Upper lobe of left lung (tissue), 6 donors: ENCODE results near the gene SYT8. TPM values are rescaled to one million over a fixed set of nuclear protein-coding genes. Genes with fewer than 3 reads are reported as not detected.

ENCODE experiments used
- ATAC-seq, 2 donors: fragments of 200-7000 bp; cut with Tn5 transposase; one replicate each; pipeline ENCODE4 v1.9.1; 2022; ENCODE audit warnings: mild to moderate bottlenecking in 2 of 2, moderate library complexity in 2 of 2; ENCODE audit not compliant: low FRiP score in 2 of 2
- DNase-seq, 2 donors: peaks; one replicate each; pipeline ENCODE4 v3.0.0-alpha.2; 2019 to 2020
- H3K27ac ChIP-seq, 4 donors: fragments of 200-600 bp; sonication (generic); one replicate each; pipeline ENCODE4 v1.5.1; 2016 to 2019
- H3K27me3 ChIP-seq, 4 donors: fragments of 200-600 bp; sonication (generic); one replicate each; pipeline ENCODE4 v1.5.1; 2017 to 2019
- H3K36me3 ChIP-seq, 4 donors: fragments of 200-600 bp; sonication (generic); one replicate each; pipeline ENCODE4 v1.5.1; 2016 to 2019
- H3K4me1 ChIP-seq, 4 donors: fragments of 200-600 bp; sonication (generic); one replicate each; pipeline ENCODE4 v1.5.1; 2018 to 2019
- H3K4me3 ChIP-seq, 4 donors: fragments of 200-600 bp; sonication (generic); one replicate each; pipeline ENCODE4 v1.5.1; 2017 to 2019; ENCODE audit warnings: mild to moderate bottlenecking in 2 of 4, moderate library complexity in 1 of 4
- H3K9me3 ChIP-seq, 4 donors: fragments of 200-600 bp; sonication (generic); one replicate each; pipeline ENCODE4 v1.5.1; 2018 to 2019
- EP300 ChIP-seq, 4 donors: sonication (generic); formaldehyde crosslinking; IDR thresholded peaks; one replicate each; pipeline ENCODE4 v1.5.1; 2017; ENCODE audit warnings: antibody characterized with exemption in 4 of 4, control low read depth in 2 of 4
- POLR2A ChIP-seq, 4 donors: fragments of 450-650 bp; IDR thresholded peaks; one replicate each; pipeline ENCODE4 v1.5.1; 2016 to 2017; ENCODE audit warnings: antibody characterized with exemption in 4 of 4, mild to moderate bottlenecking in 2 of 4
- POLR2AphosphoS5 ChIP-seq, 2 donors: sonication (generic); formaldehyde crosslinking; IDR thresholded peaks; one replicate each; pipeline ENCODE4 v1.5.1; 2017; ENCODE audit warnings: antibody characterized with exemption in 2 of 2
- WGBS, 2 donors: methylation state at CpG; one replicate each; pipeline ENCODE4 v1.1.5; 2017 to 2018; 5-methylcytosine and 5-hydroxymethylcytosine counted together
- total RNA-seq, 6 donors: library from RNA; depleted of rRNA in 4 of 6; stranded (reverse); fragments of >200 nt in 4 of 6; gene quantifications; one replicate each; pipeline versions ENCODE4 v1.1.0 to v1.2.1, GENCODE V29; 2016 to 2021
- TF ChIP-seq, protein P1 (sequence below), 6 experiments: fragments of 450-650 bp in 4 of 6; fragments of 200-600 bp in 2 of 6; sonication (generic) in 2 of 6; IDR thresholded peaks; one replicate each; pipeline ENCODE4 v1.5.1; 2016 to 2019; ENCODE audit warnings: antibody characterized with exemption in 6 of 6
- donor health status: DM: no; HTN: no; CAD: no; lungs with moderate emphysema.
- donor health status: DM: no; HTN: yes; CAD: no; lungs with severe emphysema.

SYT8 gene
- total RNA-seq, 6 donors from 2014 or later, result 7.4 to 31.3 (median 22.9) TPM

DNA sequence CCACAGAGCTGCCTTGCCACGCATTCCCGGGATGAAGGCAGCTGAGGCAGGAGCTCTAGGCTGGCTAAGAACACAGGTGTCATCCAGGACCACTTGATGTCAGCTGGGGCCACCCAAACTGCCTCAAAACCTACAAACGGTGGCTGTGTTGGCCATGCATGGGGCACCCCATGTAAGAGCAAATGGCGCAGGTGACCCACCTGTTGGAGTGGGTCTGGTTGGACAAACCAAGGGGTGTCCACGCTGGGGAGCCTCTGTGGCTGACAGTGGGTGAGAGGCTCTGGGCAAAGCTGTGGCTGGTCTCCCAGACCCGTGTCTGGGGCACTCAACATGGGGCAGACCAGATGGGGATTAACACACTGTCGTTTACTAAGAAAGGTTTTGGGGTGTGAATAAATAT lies 19.0 kb upstream of the SYT8 start:
- 85 to 96% methylated on average over 6 to 7 of the region's 7 CpGs for WGBS, 2 donors
- TF ChIP-seq POLR2A (IDR thresholded peaks at IDR 0.05) (no peak), EP300 (IDR thresholded peaks at IDR 0.05) (no peak), POLR2AphosphoS5 (IDR thresholded peaks at IDR 0.05) (no peak)
- TF ChIP-seq, protein P1, sequence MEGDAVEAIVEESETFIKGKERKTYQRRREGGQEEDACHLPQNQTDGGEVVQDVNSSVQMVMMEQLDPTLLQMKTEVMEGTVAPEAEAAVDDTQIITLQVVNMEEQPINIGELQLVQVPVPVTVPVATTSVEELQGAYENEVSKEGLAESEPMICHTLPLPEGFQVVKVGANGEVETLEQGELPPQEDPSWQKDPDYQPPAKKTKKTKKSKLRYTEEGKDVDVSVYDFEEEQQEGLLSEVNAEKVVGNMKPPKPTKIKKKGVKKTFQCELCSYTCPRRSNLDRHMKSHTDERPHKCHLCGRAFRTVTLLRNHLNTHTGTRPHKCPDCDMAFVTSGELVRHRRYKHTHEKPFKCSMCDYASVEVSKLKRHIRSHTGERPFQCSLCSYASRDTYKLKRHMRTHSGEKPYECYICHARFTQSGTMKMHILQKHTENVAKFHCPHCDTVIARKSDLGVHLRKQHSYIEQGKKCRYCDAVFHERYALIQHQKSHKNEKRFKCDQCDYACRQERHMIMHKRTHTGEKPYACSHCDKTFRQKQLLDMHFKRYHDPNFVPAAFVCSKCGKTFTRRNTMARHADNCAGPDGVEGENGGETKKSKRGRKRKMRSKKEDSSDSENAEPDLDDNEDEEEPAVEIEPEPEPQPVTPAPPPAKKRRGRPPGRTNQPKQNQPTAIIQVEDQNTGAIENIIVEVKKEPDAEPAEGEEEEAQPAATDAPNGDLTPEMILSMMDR (IDR thresholded peaks at IDR 0.05), result no peak
- Histone ChIP-seq H3K4me1 (no peaks in the 10 kb centered on the region), H3K9me3 (peaks cover 0 to 17% (median 7%) of the 10 kb centered on the region in 4 donors), H3K27me3 (no peaks in the 10 kb centered on the region), H3K36me3 (no peaks in the 10 kb centered on the region), H3K27ac (no peak overlapping the region), H3K4me3 (no peak overlapping the region)
- DNase-seq (no peak), ATAC-seq (peak in 1 of 2 donors; percentile 31)

DNA sequence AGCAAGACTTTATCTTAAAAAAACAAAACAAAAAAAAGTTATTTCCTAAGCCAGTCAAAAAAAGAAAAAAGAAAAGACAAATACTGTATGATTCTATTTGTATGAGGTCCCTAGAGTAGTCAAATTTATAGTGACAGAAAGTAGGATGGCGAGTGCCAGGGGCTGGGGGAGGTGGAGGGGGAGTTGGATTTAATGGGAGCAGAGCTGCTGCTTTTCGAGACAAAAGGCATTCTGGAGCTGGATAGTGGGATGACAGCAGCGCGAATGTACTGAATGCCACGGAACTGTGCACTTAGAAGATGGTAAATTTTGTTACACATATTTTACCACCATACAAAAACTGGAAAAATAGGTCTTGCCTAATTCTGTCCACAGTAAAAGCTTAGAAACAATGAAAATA lies 17.8 kb upstream of the SYT8 start:
- Histone ChIP-seq H3K4me3 (no peak overlapping the region), H3K4me1 (no peaks in the 10 kb centered on the region), H3K36me3 (no peaks in the 10 kb centered on the region), H3K9me3 (peaks cover 0 to 17% (median 7%) of the 10 kb centered on the region in 4 donors), H3K27me3 (no peaks in the 10 kb centered on the region), H3K27ac (no peak overlapping the region)
- no peak for TF ChIP-seq POLR2A (IDR thresholded peaks at IDR 0.05)
- TF ChIP-seq POLR2AphosphoS5 (IDR thresholded peaks at IDR 0.05), result no peak
- TF ChIP-seq, protein P1 (IDR thresholded peaks at IDR 0.05), result no peak
- TF ChIP-seq EP300 (IDR thresholded peaks at IDR 0.05), result no peak
- 88% methylated on average over 5 of the region's 5 CpGs for WGBS, 2 donors
- no peak for DNase-seq
- no peak for ATAC-seq

DNA sequence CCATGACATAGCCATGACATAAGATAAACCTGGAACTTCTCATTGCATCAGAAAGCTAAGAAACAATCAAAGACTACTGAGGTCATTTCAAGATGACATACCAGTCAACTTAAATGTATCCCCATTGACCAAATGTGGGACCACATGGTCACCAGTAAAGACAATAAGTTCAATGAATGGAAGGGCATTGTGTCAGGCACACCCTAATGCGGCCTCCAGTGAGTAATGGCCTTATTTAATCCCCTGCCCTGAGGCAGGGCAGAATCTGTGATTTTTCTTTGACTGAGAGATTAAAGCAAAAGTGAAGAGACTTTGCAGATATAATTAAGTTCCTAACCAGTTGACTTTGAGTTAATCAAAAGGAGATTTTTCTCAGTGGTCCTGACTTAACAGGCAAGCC lies 17.3 kb upstream of the SYT8 start:
- TF ChIP-seq, protein P1 (IDR thresholded peaks at IDR 0.05), result no peak
- no peak for TF ChIP-seq POLR2A (IDR thresholded peaks at IDR 0.05)
- no peak for TF ChIP-seq POLR2AphosphoS5 (IDR thresholded peaks at IDR 0.05)
- no peak for TF ChIP-seq EP300 (IDR thresholded peaks at IDR 0.05)
- Histone ChIP-seq H3K27ac (no peak overlapping the region), H3K4me1 (no peaks in the 10 kb centered on the region), H3K27me3 (no peaks in the 10 kb centered on the region), H3K36me3 (no peaks in the 10 kb centered on the region), H3K4me3 (no peak overlapping the region), H3K9me3 (peaks cover 0 to 17% (median 7%) of the 10 kb centered on the region in 4 donors)
- WGBS, 2 donors, result 71 to 89% methylated on average over 1 of the region's 1 CpG
- DNase-seq (no peak), ATAC-seq (no peak)

DNA sequence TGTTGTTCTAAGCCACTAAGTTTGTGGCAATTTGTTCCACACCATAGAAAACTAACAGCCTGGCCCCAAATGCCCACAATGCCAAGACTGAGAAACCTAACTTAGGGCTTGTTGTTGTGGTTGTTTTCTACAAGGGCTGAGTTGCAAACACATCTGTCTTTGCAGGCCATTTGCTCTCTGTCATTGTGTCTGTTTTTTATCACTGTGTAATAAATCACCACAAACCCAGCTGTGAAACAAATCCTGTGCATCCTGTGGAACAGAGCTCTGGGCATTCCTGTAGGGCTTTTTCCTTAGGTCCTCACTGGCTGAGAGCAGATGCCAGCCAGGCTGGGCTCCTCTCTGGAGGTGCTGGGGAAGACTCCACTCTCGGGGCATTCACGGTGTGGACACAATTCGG lies 15.7 kb upstream of the SYT8 start:
- 77 to 93% methylated on average over 3 of the region's 3 CpGs for WGBS, 2 donors
- ATAC-seq, result no peak
- Histone ChIP-seq H3K36me3 (no peaks in the 10 kb centered on the region), H3K27me3 (no peaks in the 10 kb centered on the region), H3K9me3 (peaks cover 0 to 17% (median 7%) of the 10 kb centered on the region in 4 donors), H3K27ac (no peak overlapping the region), H3K4me3 (no peak overlapping the region), H3K4me1 (no peaks in the 10 kb centered on the region)
- TF ChIP-seq POLR2A (IDR thresholded peaks at IDR 0.05) (no peak), EP300 (IDR thresholded peaks at IDR 0.05) (no peak), POLR2AphosphoS5 (IDR thresholded peaks at IDR 0.05) (no peak)
- TF ChIP-seq, protein P1 (IDR thresholded peaks at IDR 0.05), result no peak
- DNase-seq, result no peak
